ENCODE results near the gene ZCCHC14. TPM values are rescaled to one million over a fixed set of nuclear protein-coding genes. Genes with fewer than 3 reads are reported as not detected.

The ZCCHC14 gene
- total and polyA plus RNA-seq, 2 of the 8 experiments (the other 6 are each of a cell fraction or from before 2014, with no cell fraction given): 8.2 to 28.2 TPM

DNA sequence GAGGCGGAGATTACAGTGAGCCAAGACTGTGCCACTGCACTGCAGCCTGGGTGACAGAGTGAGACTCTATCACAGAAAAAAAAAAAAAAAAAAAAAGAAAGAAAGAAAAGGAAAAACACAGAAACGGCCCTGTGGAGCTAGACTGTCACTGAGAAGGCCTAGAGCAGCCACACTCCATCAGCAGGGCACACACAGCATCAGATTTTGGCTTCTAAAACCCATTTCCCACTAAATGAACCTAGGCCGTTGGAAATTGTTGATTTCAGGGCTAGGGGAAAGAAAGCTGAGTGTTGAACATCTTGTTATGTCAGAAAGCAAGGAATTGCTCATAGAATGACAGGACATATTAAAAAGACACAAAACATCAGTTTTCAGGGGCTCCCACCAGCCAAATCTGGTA, 48.9 kb downstream of the ZCCHC14 start:
- no peak overlapping the region for H4K8ac ChIP-seq (ENCODE audit: extremely low read depth, insufficient read depth, low read length)
- H3K27ac ChIP-seq (ENCODE audit: low read depth, low read length): no peak overlapping the region
- H3K79me2 ChIP-seq (ENCODE audit: control insufficient read depth in 1 of 2, insufficient read depth in 2 of 2, low read length in 2 of 2): no peaks in the 10 kb centered on the region; a peak in 1 of 4 replicates
- H2BK15ac ChIP-seq (ENCODE audit: low read length): no peak overlapping the region
- no peak overlapping the region for H3K18ac ChIP-seq (ENCODE audit: extremely low read depth, low read length)
- H3K23me2 ChIP-seq (ENCODE audit: low read depth, low read length): no peaks in the 10 kb centered on the region
- no peak overlapping the region for H3K4me3 ChIP-seq (ENCODE audit: extremely low read depth in 1 of 4, insufficient read depth in 2 of 4, low read depth in 3 of 4, low read length in 4 of 4)
- H3K9ac ChIP-seq (replicated peaks in 1 of 4; ENCODE audit: extremely low read depth in 1 of 4, low read depth in 3 of 4, low read length in 3 of 4): no peak overlapping the region
- H2BK12ac ChIP-seq (ENCODE audit: low read depth, low read length): no peak overlapping the region
- H3K4me1 ChIP-seq (replicated peaks in 1 of 4; ENCODE audit: control insufficient read depth in 3 of 4, insufficient read depth in 4 of 4, low read length in 3 of 4): no peaks in the 10 kb centered on the region
- ChIA-PET CTCF (ENCODE audit: partially characterized antibody) (interaction anchor here (1.0 to 1.6 kb wide), 5 partner anchors 8 to 193 kb away, joined by 3 to 4 read pairs (median 4); no protein-coding TSS in a partner anchor), POLR2A (ENCODE audit: partially characterized antibody) (interaction anchor here (0.8 kb wide), 1 partner anchor 51 kb away, joined by 3 read pairs; no protein-coding TSS in a partner anchor)
- peaks cover 2 to 32% (median 13%) of the 10 kb centered on the region in 4 experiments; a peak in 6 of 8 replicates for H3K36me3 ChIP-seq (ENCODE audit: control insufficient read depth in 2 of 4, insufficient read depth in 4 of 4, low read length in 3 of 4)
- no peak overlapping the region for H2BK20ac ChIP-seq (ENCODE audit: low read length)
- H3K27me3 ChIP-seq (replicated peaks in 1 of 4; ENCODE audit: control insufficient read depth in 3 of 4, extremely low read depth in 1 of 4, insufficient read depth in 3 of 4, low read length in 3 of 4): no peaks in the 10 kb centered on the region
- H3K14ac ChIP-seq (ENCODE audit: insufficient read length): no peak overlapping the region
- DNase-seq (ENCODE audit: low read depth in 1 of 2, low spot score in 2 of 2) (no peak), FAIRE-seq (no peak)
- H4K5ac ChIP-seq (ENCODE audit: insufficient read length, low read depth, low read length): no peak overlapping the region
- no peak overlapping the region for H3K4me2 ChIP-seq (ENCODE audit: insufficient read depth in 1 of 2, low read depth in 2 of 2, low read length in 2 of 2)
- H2BK5ac ChIP-seq (ENCODE audit: low read depth, low read length): no peak overlapping the region
- H4K91ac ChIP-seq (replicated peaks; ENCODE audit: insufficient read length, low read length): no peak overlapping the region
- no peak overlapping the region for H3K56ac ChIP-seq (replicated peaks; ENCODE audit: insufficient read length, low read depth, low read length)
- H3K4ac ChIP-seq (replicated peaks; ENCODE audit: insufficient read length, low read depth, low read length): no peak overlapping the region
- H2AFZ ChIP-seq (ENCODE audit: low read length): no peak overlapping the region
- H2BK120ac ChIP-seq (replicated peaks; ENCODE audit: low read depth, low read length): no peak overlapping the region
- H3K79me1 ChIP-seq (ENCODE audit: low read depth, low read length): no peaks in the 10 kb centered on the region; the same call in 1 of the 2 replicates
- H4K20me1 ChIP-seq (replicated peaks in 1 of 2; ENCODE audit: control insufficient read depth in 1 of 2, insufficient read depth in 2 of 2, low read length in 2 of 2): peaks cover 0 to 5% of the 10 kb centered on the region in 2 experiments
- no peak overlapping the region for H3K23ac ChIP-seq (ENCODE audit: insufficient read length)
- no peak overlapping the region for H2AK5ac ChIP-seq (ENCODE audit: low read depth, low read length)
- peaks cover 3% of the 10 kb centered on the region in 2 experiments; a peak in 3 of 4 replicates for H3K9me3 ChIP-seq (ENCODE audit: insufficient read depth in 2 of 2, low read depth in 1 of 2, low read length in 1 of 2)
- 100% methylated on average over 2 of the region's 3 CpGs; no CpG with 5 or more reads in 1 of the 2 experiments for WGBS, 2 experiments (ENCODE audit: extremely low coverage in 1 of 2, insufficient coverage in 1 of 2, insufficient read length in 1 of 2, insufficient replicate concordance in 2 of 2, low coverage in 1 of 2, low lambda C conversion rate in 2 of 2, missing lambda C conversion rate in 1 of 2)
- TF ChIP-seq NRF1 (IDR thresholded peaks at IDR 0.05; ENCODE audit: low read depth, low read length) (no peak), NANOG (IDR thresholded peaks at IDR 0.05; ENCODE audit: insufficient read depth, low read depth, low read length, poor library complexity, severe bottlenecking) (no peak), BACH1 (IDR thresholded peaks at IDR 0.05; ENCODE audit: low read length) (no peak), SIN3A (conservative IDR thresholded peaks at IDR 0.05 in 1 of 2, IDR thresholded peaks at IDR 0.05 in 1 of 2; ENCODE audit: low read depth in 1 of 2, low read length in 2 of 2) (no peak), TCF12 (IDR thresholded peaks at IDR 0.05; ENCODE audit: low read depth, low read length) (no peak), BCL11A (IDR thresholded peaks at IDR 0.05; ENCODE audit: low read depth in 2 of 2, low read length in 2 of 2) (no peak)
- TF ChIP-seq, protein P1, sequence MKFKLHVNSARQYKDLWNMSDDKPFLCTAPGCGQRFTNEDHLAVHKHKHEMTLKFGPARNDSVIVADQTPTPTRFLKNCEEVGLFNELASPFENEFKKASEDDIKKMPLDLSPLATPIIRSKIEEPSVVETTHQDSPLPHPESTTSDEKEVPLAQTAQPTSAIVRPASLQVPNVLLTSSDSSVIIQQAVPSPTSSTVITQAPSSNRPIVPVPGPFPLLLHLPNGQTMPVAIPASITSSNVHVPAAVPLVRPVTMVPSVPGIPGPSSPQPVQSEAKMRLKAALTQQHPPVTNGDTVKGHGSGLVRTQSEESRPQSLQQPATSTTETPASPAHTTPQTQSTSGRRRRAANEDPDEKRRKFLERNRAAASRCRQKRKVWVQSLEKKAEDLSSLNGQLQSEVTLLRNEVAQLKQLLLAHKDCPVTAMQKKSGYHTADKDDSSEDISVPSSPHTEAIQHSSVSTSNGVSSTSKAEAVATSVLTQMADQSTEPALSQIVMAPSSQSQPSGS (IDR thresholded peaks at IDR 0.05; ENCODE audit: low read length): no peak
- TF ChIP-seq, protein P2, sequence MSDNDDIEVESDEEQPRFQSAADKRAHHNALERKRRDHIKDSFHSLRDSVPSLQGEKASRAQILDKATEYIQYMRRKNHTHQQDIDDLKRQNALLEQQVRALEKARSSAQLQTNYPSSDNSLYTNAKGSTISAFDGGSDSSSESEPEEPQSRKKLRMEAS (IDR thresholded peaks at IDR 0.05): no peak
- TF ChIP-seq, protein P3, sequence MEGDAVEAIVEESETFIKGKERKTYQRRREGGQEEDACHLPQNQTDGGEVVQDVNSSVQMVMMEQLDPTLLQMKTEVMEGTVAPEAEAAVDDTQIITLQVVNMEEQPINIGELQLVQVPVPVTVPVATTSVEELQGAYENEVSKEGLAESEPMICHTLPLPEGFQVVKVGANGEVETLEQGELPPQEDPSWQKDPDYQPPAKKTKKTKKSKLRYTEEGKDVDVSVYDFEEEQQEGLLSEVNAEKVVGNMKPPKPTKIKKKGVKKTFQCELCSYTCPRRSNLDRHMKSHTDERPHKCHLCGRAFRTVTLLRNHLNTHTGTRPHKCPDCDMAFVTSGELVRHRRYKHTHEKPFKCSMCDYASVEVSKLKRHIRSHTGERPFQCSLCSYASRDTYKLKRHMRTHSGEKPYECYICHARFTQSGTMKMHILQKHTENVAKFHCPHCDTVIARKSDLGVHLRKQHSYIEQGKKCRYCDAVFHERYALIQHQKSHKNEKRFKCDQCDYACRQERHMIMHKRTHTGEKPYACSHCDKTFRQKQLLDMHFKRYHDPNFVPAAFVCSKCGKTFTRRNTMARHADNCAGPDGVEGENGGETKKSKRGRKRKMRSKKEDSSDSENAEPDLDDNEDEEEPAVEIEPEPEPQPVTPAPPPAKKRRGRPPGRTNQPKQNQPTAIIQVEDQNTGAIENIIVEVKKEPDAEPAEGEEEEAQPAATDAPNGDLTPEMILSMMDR (IDR thresholded peaks at IDR 0.05; ENCODE audit: control extremely low read depth in 1 of 3, insufficient read depth in 1 of 3, low read depth in 1 of 3, low read length in 3 of 3): no peak
